A549 (cell line): Measurements from ENCODE around the gene ADCY6.

Experiments used
- CTCF ChIP-seq: fragments of >200 bp; sonication (Bioruptor Twin); formaldehyde crosslinking; IDR thresholded peaks from 3 replicates; pipeline ENCODE4 v1.5.1; 2016
- NFE2L2 ChIP-seq: fragments of 150-350 bp; conservative IDR thresholded peaks from 2 replicates; pipeline ENCODE4 v1.6.1; 2014; ENCODE audit warnings: low read length
- RAD21 ChIP-seq, 2 experiments: fragments of >200 bp in 1 of 2; sonication (Bioruptor Twin) in 1 of 2; formaldehyde crosslinking in 1 of 2; IDR thresholded peaks in 1 of 2; conservative IDR thresholded peaks in 1 of 2; 2 replicates in 1 of 2; 3 replicates in 1 of 2; pipeline ENCODE4 v1.6.1; 2012 to 2018; ENCODE audit warnings: inconsistent platforms in 1 of 2
- RCOR1 ChIP-seq: fragments of 150-350 bp; IDR thresholded peaks from 2 replicates; pipeline ENCODE4 v1.6.1; 2014; ENCODE audit warnings: antibody characterized with exemption, low read length, low read depth

- no peak for TF ChIP-seq RAD21 (conservative IDR thresholded peaks at IDR 0.05 in 1 of 2, IDR thresholded peaks at IDR 0.05 in 1 of 2)
- no peak for TF ChIP-seq NFE2L2
- no peak for TF ChIP-seq CTCF
- no peak for TF ChIP-seq RCOR1
Observed at GRCh38 chr12:48800457-48800856, 11.6 kb upstream of the ADCY6 start.
